ENCODE results near the gene BACE1. TPM values are rescaled to one million over a fixed set of nuclear protein-coding genes. Genes with fewer than 3 reads are reported as not detected.
"Not testable (repeated sequence)": the region's sequence is repeated elsewhere in the genome, so short reads cannot be mapped to it uniquely, and the experiment has no call there.

Gene BACE1
- total and polyA plus RNA-seq, 2 of the 13 experiments (the other 11 are each of a cell fraction or from before 2014, with no cell fraction given), result 7.5 to 17.9 TPM

GRCh38 chr11:117273550-117274289, 42.3 kb downstream of the BACE1 start:
- no peak overlapping the region for H3K4me2 ChIP-seq (ENCODE audit: low read depth, low read length)
- in situ Hi-C loops (cut with HindIII; ENCODE audit: extremely low pct_ligation_motif_present, low pct_unique_long_range_greater_than_20kb), result no loop called here
- intact Hi-C loops (cut with micrococcal nuclease; ENCODE audit: unreplicated experiment), result loop anchor here (1.0 to 5.0 kb wide), 2 partner anchors 8 to 44 kb away; partner anchors contain the start of gene BACE1
- no peak overlapping the region for H3K4me3 ChIP-seq (replicated peaks in 1 of 3; ENCODE audit: insufficient read depth in 1 of 3, low read depth in 2 of 3, low read length in 3 of 3)
- TF ChIP-seq ZNF546 (CRISPR knock-in tag; conservative IDR thresholded peaks at IDR 0.05) (no peak), IRF9 (CRISPR knock-in tag; IDR thresholded peaks at IDR 0.05; ENCODE audit: borderline replicate concordance) (no peak), MYNN (CRISPR knock-in tag; IDR thresholded peaks at IDR 0.05; ENCODE audit: low read depth) (no peak), POLR2AphosphoS5 (IDR thresholded peaks at IDR 0.05; ENCODE audit: low read depth, low read length) (no peak), HNRNPUL1 (IDR thresholded peaks at IDR 0.05; ENCODE audit: low read depth, low read length) (no peak), DDIT3 (CRISPR knock-in tag; IDR thresholded peaks at IDR 0.05) (no peak)
- no peak overlapping the region for H3K9ac ChIP-seq (ENCODE audit: insufficient read depth, low read depth, low read length)
- no peaks in the 10 kb centered on the region for H3K79me2 ChIP-seq (ENCODE audit: insufficient read depth, low read length)
- ChIA-PET CTCF (ENCODE audit: low intra/inter-chr PET ratio, low total read pairs) (no interaction called here), POLR2A (no interaction called here)
- WGBS (ENCODE audit: low lambda C conversion rate), result 94% methylated on average over 9 of the region's 9 CpGs
- no TSS peak for BruUV-seq (replicated peaks)
- FAIRE-seq (no peak), ATAC-seq (no peak), DNase-seq (ENCODE audit: low spot score) (no peak)
- peaks cover 2 to 7% of the 10 kb centered on the region in 2 experiments; a peak in 1 of 5 replicates for H3K36me3 ChIP-seq (replicated peaks in 1 of 2; ENCODE audit: control insufficient read depth in 1 of 2, insufficient read depth in 2 of 2, low read length in 2 of 2)
- no peaks in the 10 kb centered on the region for H3K9me3 ChIP-seq (ENCODE audit: low read length)
- H2AFZ ChIP-seq (ENCODE audit: low read length), result no peak overlapping the region
- no peak overlapping the region for H3K27ac ChIP-seq (ENCODE audit: extremely low read length, insufficient read depth, low read length)
- H3K4me1 ChIP-seq (ENCODE audit: insufficient read depth, low read length), result peaks cover 24% of the 10 kb centered on the region
- H4K20me1 ChIP-seq (ENCODE audit: insufficient read depth, low read length), result no peaks in the 10 kb centered on the region
- no peaks in the 10 kb centered on the region for H3K27me3 ChIP-seq (ENCODE audit: control insufficient read depth in 1 of 2, insufficient read depth in 2 of 2, low read length in 2 of 2)

- H3K27ac ChIP-seq (ENCODE audit: extremely low read length, insufficient read depth, low read length); H3K79me2 ChIP-seq (ENCODE audit: insufficient read depth, low read length); ATAC-seq; H4K20me1 ChIP-seq (ENCODE audit: insufficient read depth, low read length); CTCF ChIA-PET (ENCODE audit: low intra/inter-chr PET ratio, low total read pairs); FAIRE-seq; H3K4me2 ChIP-seq (ENCODE audit: low read depth, low read length); H3K9ac ChIP-seq (ENCODE audit: insufficient read depth, low read depth, low read length); H3K4me3 ChIP-seq (replicated peaks in 1 of 3; ENCODE audit: insufficient read depth in 1 of 3, low read depth in 2 of 3, low read length in 3 of 3); H3K36me3 ChIP-seq (replicated peaks in 1 of 2; ENCODE audit: control insufficient read depth in 1 of 2, insufficient read depth in 2 of 2, low read length in 2 of 2); H2AFZ ChIP-seq (ENCODE audit: low read length); BruUV-seq (replicated peaks); POLR2A ChIA-PET; in situ Hi-C loops (cut with HindIII; ENCODE audit: extremely low pct_ligation_motif_present, low pct_unique_long_range_greater_than_20kb); H3K9me3 ChIP-seq (ENCODE audit: low read length); H3K27me3 ChIP-seq (ENCODE audit: control insufficient read depth in 1 of 2, insufficient read depth in 2 of 2, low read length in 2 of 2); DNase-seq (ENCODE audit: low spot score): not testable (repeated sequence)
- peaks cover 24% of the 10 kb centered on the region for H3K4me1 ChIP-seq (ENCODE audit: insufficient read depth, low read length)
- 97% methylated on average over 5 of the region's 5 CpGs for WGBS (ENCODE audit: low lambda C conversion rate)
- intact Hi-C loops (cut with micrococcal nuclease; ENCODE audit: unreplicated experiment), result loop anchor here (5.0 kb wide), 1 partner anchor 45 kb away; the partner anchor contains the start of gene BACE1
Observed at GRCh38 chr11:117272175-117272574, 43.9 kb downstream of the BACE1 start.
